SK-N-SH (cell line): ENCODE data around the gene SPNS1. TPM values are rescaled to one million over a fixed set of nuclear protein-coding genes. Genes with fewer than 3 reads are reported as not detected.
"Not testable (repeated sequence)": the region's sequence is repeated elsewhere in the genome, so short reads cannot be mapped to it uniquely, and the experiment has no call there.

Experiments used
- CTCF ChIA-PET: fragments of 300-600, 350-600 bp; formaldehyde crosslinking; extraction: SDS; loops from one replicate; lab custom pipeline; 2021; lab: Yijun Ruan, JAX
- POLR2A ChIA-PET: fragments of 350-600 bp; sonication (Branson Sonifier 250); formaldehyde crosslinking; extraction: SDS; loops from one replicate; lab custom pipeline; 2020; ENCODE audit warnings: antibody characterized with exemption, inconsistent platforms; lab: Yijun Ruan, JAX
- DNase-seq: peaks from one replicate; pipeline ENCODE4 v3.0.0; 2012
- H2AFZ ChIP-seq: fragments of 200-600 bp; sonication (generic); 2 replicates; pipeline ENCODE4 v1.8.1; 2016; ENCODE audit warnings: antibody characterized with exemption, mild to moderate bottlenecking, low read depth
- H3F3A ChIP-seq: fragments of 200-600 bp; sonication (generic); replicated peaks from 2 replicates; pipeline ENCODE3; 2016; ENCODE audit warnings: antibody characterized with exemption, mild to moderate bottlenecking; ENCODE audit not compliant: insufficient read depth
- H3K27ac ChIP-seq, 2 experiments: fragments of 200-500 bp in 1 of 2; fragments of 200-600 bp in 1 of 2; sonication (Bioruptor generic) in 1 of 2; sonication (generic), shearing (Covaris generic) in 1 of 2; 2 replicates each; pipeline versions ENCODE4 v1.5.1 to v1.6.1; 2014 to 2016; ENCODE audit warnings: low read depth in 2 of 2, inconsistent platforms in 1 of 2, low read length in 1 of 2, mild to moderate bottlenecking in 1 of 2, mixed read lengths in 1 of 2
- H3K27me3 ChIP-seq: fragments of 200-600 bp; sonication (generic), shearing (Covaris generic); 2 replicates; pipeline ENCODE4 v1.6.1; 2016; ENCODE audit warnings: mixed run types; ENCODE audit not compliant: insufficient read depth
- H3K36me3 ChIP-seq, 2 experiments: fragments of 200-500 bp in 1 of 2; fragments of 200-600 bp in 1 of 2; sonication (Bioruptor generic) in 1 of 2; sonication (generic) in 1 of 2; replicated peaks in 1 of 2; 2 replicates each; pipeline versions ENCODE3 to v1.5.1; 2014 to 2016; ENCODE audit warnings: low read length in 1 of 2, mild to moderate bottlenecking in 1 of 2; ENCODE audit not compliant: insufficient read depth in 2 of 2, control insufficient read depth in 1 of 2
- H3K4me1 ChIP-seq, 2 experiments: fragments of 200-500 bp in 1 of 2; fragments of 200-600 bp in 1 of 2; sonication (Bioruptor generic) in 1 of 2; sonication (generic), shearing (Covaris generic) in 1 of 2; 2 replicates each; pipeline versions ENCODE4 v1.5.1 to v1.6.1; 2014 to 2016; ENCODE audit warnings: low read depth in 1 of 2, low read length in 1 of 2, mixed run types in 1 of 2; ENCODE audit not compliant: insufficient read depth in 2 of 2, control insufficient read depth in 1 of 2
- H3K4me2 ChIP-seq: fragments of 200-600 bp; sonication (generic), shearing (Covaris generic); 2 replicates; pipeline ENCODE4 v1.6.1; 2017; ENCODE audit warnings: mixed run types
- H3K4me3 ChIP-seq, 2 experiments: fragments of 200-500 bp in 1 of 2; fragments of 200-600 bp in 1 of 2; sonication (Bioruptor generic) in 1 of 2; sonication (generic), shearing (Covaris generic) in 1 of 2; 2 replicates each; pipeline versions ENCODE4 v1.5.1 to v1.8.1; 2014 to 2016; ENCODE audit warnings: low read depth in 2 of 2, inconsistent platforms in 1 of 2, low read length in 1 of 2, mild to moderate bottlenecking in 1 of 2, mixed read lengths in 1 of 2, moderate library complexity in 1 of 2
- H3K79me2 ChIP-seq: fragments of 200-600 bp; sonication (generic); 2 replicates; pipeline ENCODE4 v1.8.1; 2017; ENCODE audit warnings: mild to moderate bottlenecking; ENCODE audit not compliant: insufficient read depth
- H3K9ac ChIP-seq: fragments of 200-600 bp; sonication (generic); 2 replicates; pipeline ENCODE4 v1.6.1; 2017; ENCODE audit warnings: mixed run types
- H3K9me2 ChIP-seq: fragments of 200-600 bp; sonication (generic); 2 replicates; pipeline ENCODE4 v1.6.1; 2017; ENCODE audit warnings: mixed run types
- H3K9me3 ChIP-seq: fragments of 200-600 bp; sonication (generic); 2 replicates; pipeline ENCODE4 v1.6.1; 2017; ENCODE audit warnings: mixed run types, mild to moderate bottlenecking, moderate library complexity
- H4K20me1 ChIP-seq: fragments of 200-600 bp; sonication (generic); 2 replicates; pipeline ENCODE4 v1.6.1; 2017; ENCODE audit warnings: mild to moderate bottlenecking, mixed run types; ENCODE audit not compliant: insufficient read depth
- CTCF ChIP-seq: fragments of 200-600 bp; sonication (generic); IDR thresholded peaks from 2 replicates; pipeline ENCODE4 v1.6.1; 2017; ENCODE audit warnings: antibody characterized with exemption, mild to moderate bottlenecking, moderate library complexity
- EZH2phosphoT487 ChIP-seq: fragments of 200-600 bp; sonication (generic); IDR thresholded peaks from 2 replicates; pipeline ENCODE4 v1.6.1; 2017; ENCODE audit warnings: low read depth, mixed run types, mild to moderate bottlenecking, antibody characterized with exemption, moderate library complexity, borderline replicate concordance
- FOXM1 ChIP-seq: IDR thresholded peaks from 2 replicates; pipeline ENCODE4 v1.4.0; 2012; ENCODE audit warnings: low read depth, mild to moderate bottlenecking
- PBX3 ChIP-seq: IDR thresholded peaks from 2 replicates; pipeline ENCODE4; 2012
- RAD21 ChIP-seq: IDR thresholded peaks from 2 replicates; pipeline ENCODE4 v1.6.1; 2012; ENCODE audit warnings: mild to moderate bottlenecking, low read length
- RFX5 ChIP-seq: IDR thresholded peaks from 2 replicates; pipeline ENCODE4 v1.6.1; 2012; ENCODE audit warnings: mild to moderate bottlenecking, improper control_type of control experiment, low read length
- SIN3A ChIP-seq: IDR thresholded peaks from 2 replicates; pipeline ENCODE4 v1.6.1; 2012; ENCODE audit warnings: low read depth, mild to moderate bottlenecking, low read length, moderate library complexity, borderline replicate concordance
- SMC3 ChIP-seq: IDR thresholded peaks from 2 replicates; pipeline ENCODE4 v1.6.1; 2012; ENCODE audit warnings: low read depth, low read length, improper control_type of control experiment
- TEAD4 ChIP-seq: IDR thresholded peaks from 2 replicates; pipeline ENCODE4 v1.4.0; 2012; ENCODE audit warnings: mild to moderate bottlenecking, borderline replicate concordance; ENCODE audit not compliant: insufficient read depth
- WGBS: methylation state at CpG from one replicate; pipeline ENCODE4 v1.1.6; 2017; ENCODE audit warnings: low lambda C conversion rate; 5-methylcytosine and 5-hydroxymethylcytosine counted together
- polyA plus RNA-seq, 3 experiments: library from polyadenylated mRNA; depleted of rRNA; stranded (reverse); fragments of >200 nt; gene quantifications; 2 replicates each; pipeline ENCODE4 v1.2.3, GENCODE V29; 2012
- TF ChIP-seq, protein P1 (sequence below): IDR thresholded peaks from 2 replicates; pipeline ENCODE4 v1.4.0; 2012; ENCODE audit warnings: low read depth

Gene SPNS1
- polyA plus RNA-seq, 1 of the 3 experiments (the other 2 are of a cell fraction) = 41.1 TPM

- no peak for DNase-seq
- Histone ChIP-seq H3K9ac (no peak overlapping the region), H3K27me3 (no peaks in the 10 kb centered on the region), H4K20me1 (no peaks in the 10 kb centered on the region), H3K27ac (no peak overlapping the region), H3K9me3 (no peaks in the 10 kb centered on the region), H2AFZ (no peak overlapping the region), H3K4me2 (no peak overlapping the region), H3K36me3 (peaks cover 8 to 27% of the 10 kb centered on the region in 2 experiments), H3K79me2 (no peaks in the 10 kb centered on the region), H3K4me3 (no peak overlapping the region), H3K4me1 (no peaks in the 10 kb centered on the region), H3F3A (peaks cover 4% of the 10 kb centered on the region), H3K9me2 (no peaks in the 10 kb centered on the region)
- ChIA-PET CTCF (interaction anchor here (1.7 kb wide), 1 partner anchor 10 kb away, joined by 8 read pairs; no protein-coding TSS in a partner anchor), POLR2A (no interaction called here)
- TF ChIP-seq, protein P1, sequence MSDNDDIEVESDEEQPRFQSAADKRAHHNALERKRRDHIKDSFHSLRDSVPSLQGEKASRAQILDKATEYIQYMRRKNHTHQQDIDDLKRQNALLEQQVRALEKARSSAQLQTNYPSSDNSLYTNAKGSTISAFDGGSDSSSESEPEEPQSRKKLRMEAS = no peak
- no peak for TF ChIP-seq FOXM1
- no peak for TF ChIP-seq TEAD4
- no peak for TF ChIP-seq RFX5
- no peak for TF ChIP-seq EZH2phosphoT487
- no peak for TF ChIP-seq RAD21
- WGBS = 87% methylated on average over 4 of the region's 4 CpGs
Measured at GRCh38 chr16:28967156-28967555, 7.4 kb upstream of the SPNS1 start.

- H3K4me1 ChIP-seq, CTCF ChIA-PET: not testable (repeated sequence)
Measured at GRCh38 chr16:28969696-28970095, 4.9 kb upstream of the SPNS1 start.

GRCh38 chr16:28974007-28974436, 556 bp upstream of the SPNS1 start:
- WGBS = 2% methylated on average over 13 of the region's 17 CpGs
- peaks cover 27% of the 10 kb centered on the region for H3K79me2 ChIP-seq

More at GRCh38 chr16:28969696-28970095, 4.9 kb upstream of the SPNS1 start:
- not testable (repeated sequence) for H3K4me3 ChIP-seq, DNase-seq, H3K27me3 ChIP-seq, H4K20me1 ChIP-seq, H3K36me3 ChIP-seq, H3K27ac ChIP-seq, H3K4me2 ChIP-seq, H3K9ac ChIP-seq, H3K9me2 ChIP-seq, H3K9me3 ChIP-seq, H2AFZ ChIP-seq, H3K79me2 ChIP-seq
- POLR2A ChIA-PET = interaction anchor here (0.6 kb wide), 1 partner anchor 9 kb away, joined by 3 read pairs; no protein-coding TSS in a partner anchor
- H3F3A ChIP-seq = peaks cover 11% of the 10 kb centered on the region
- WGBS = 75% methylated on average over 2 of the region's 2 CpGs

More at GRCh38 chr16:28974007-28974436, 556 bp upstream of the SPNS1 start:
- no peaks in the 10 kb centered on the region for H3K27me3 ChIP-seq
- peak; percentile 66 for TF ChIP-seq RAD21
- TF ChIP-seq SMC3 = peak; percentile 50
- TF ChIP-seq PBX3 = no peak
- peak; percentile 85 for TF ChIP-seq CTCF
- TF ChIP-seq SIN3A = no peak
- DNase-seq = peak; percentile 78
- peak overlapping the region; percentile 93 for H3K27ac ChIP-seq
- no peaks in the 10 kb centered on the region for H4K20me1 ChIP-seq
- peaks cover 7% of the 10 kb centered on the region for H3F3A ChIP-seq
- H3K9me3 ChIP-seq = no peaks in the 10 kb centered on the region
- ChIA-PET POLR2A (interaction anchor here (0.9 to 1.9 kb wide), 5 partner anchors 11 to 151 kb away, joined by 3 to 10 read pairs (median 6); partner anchors contain the start of genes ATXN2L, LAT, NFATC2IP and SH2B1), CTCF (interaction anchor here (0.6 to 2.0 kb wide), 16 partner anchors 11 to 756 kb away, joined by 3 to 8 read pairs (median 3); partner anchors contain the start of genes ATXN2L and NFATC2IP)
- H3K9me2 ChIP-seq = no peaks in the 10 kb centered on the region
- no peaks in the 10 kb centered on the region for H3K36me3 ChIP-seq
- peaks cover 5 to 8% of the 10 kb centered on the region in 2 experiments; a peak in 2 of 4 replicates for H3K4me1 ChIP-seq
- peak overlapping the region; percentile 81 for H3K4me2 ChIP-seq
- H2AFZ ChIP-seq = peak overlapping the region; percentile 66
- H3K4me3 ChIP-seq = peak overlapping the region; percentile 66 to 83
- H3K9ac ChIP-seq = peak overlapping the region; percentile 84
